Measurements from ENCODE around the gene MIAT.

GRCh38 chr22:26690654-26691376 is 33.4 kb downstream of the MIAT start:
- TF ChIP-seq CTCF (optimal IDR thresholded peaks at IDR 0.05 in 1 of 3, IDR thresholded peaks at IDR 0.05 in 1 of 3, conservative IDR thresholded peaks at IDR 0.05 in 1 of 3; ENCODE audit: extremely low read depth in 1 of 3, insufficient read depth in 2 of 3, low read length in 3 of 3) (no peak), EZH2 (IDR thresholded peaks at IDR 0.05; ENCODE audit: low read length) (no peak)
